Body of pancreas (tissue), 4 donors: ENCODE results near the gene FBN2.

Experiments used
- CTCF ChIP-seq, 7 experiments: fragments of 450-650 bp in 4 of 7; fragments of 200-600 bp in 3 of 7; sonication (generic) in 3 of 7; IDR thresholded peaks; one replicate each; pipeline ENCODE4 v1.5.1; 2016 to 2019; ENCODE audit warnings: antibody characterized with exemption in 7 of 7
- POLR2A ChIP-seq, 3 donors: fragments of 450-650 bp; IDR thresholded peaks; one replicate each; pipeline ENCODE4 v1.6.1; 2016; ENCODE audit warnings: antibody characterized with exemption in 3 of 3, mild to moderate bottlenecking in 2 of 3

GRCh38 chr5:128258372-128258771 is 279.7 kb downstream of the FBN2 start:
- no peak for TF ChIP-seq POLR2A (IDR thresholded peaks at IDR 0.05)
- no peak for TF ChIP-seq CTCF (IDR thresholded peaks at IDR 0.05)
